Upper lobe of left lung (tissue), 4 donors: Measurements from ENCODE around the gene AS3MT.
"Not testable (repeated sequence)": the region's sequence is repeated elsewhere in the genome, so short reads cannot be mapped to it uniquely, and the experiment has no call there.

ENCODE experiments used
- POLR2A ChIP-seq, 4 donors: fragments of 450-650 bp; IDR thresholded peaks; one replicate each; pipeline ENCODE4 v1.5.1; 2016 to 2017; ENCODE audit warnings: antibody characterized with exemption in 4 of 4, mild to moderate bottlenecking in 2 of 4
- POLR2AphosphoS5 ChIP-seq, 2 donors: sonication (generic); formaldehyde crosslinking; IDR thresholded peaks; one replicate each; pipeline ENCODE4 v1.5.1; 2017; ENCODE audit warnings: antibody characterized with exemption in 2 of 2
- TF ChIP-seq, protein P1 (sequence below), 6 experiments: fragments of 450-650 bp in 4 of 6; fragments of 200-600 bp in 2 of 6; sonication (generic) in 2 of 6; IDR thresholded peaks; one replicate each; pipeline ENCODE4 v1.5.1; 2016 to 2019; ENCODE audit warnings: antibody characterized with exemption in 6 of 6

DNA sequence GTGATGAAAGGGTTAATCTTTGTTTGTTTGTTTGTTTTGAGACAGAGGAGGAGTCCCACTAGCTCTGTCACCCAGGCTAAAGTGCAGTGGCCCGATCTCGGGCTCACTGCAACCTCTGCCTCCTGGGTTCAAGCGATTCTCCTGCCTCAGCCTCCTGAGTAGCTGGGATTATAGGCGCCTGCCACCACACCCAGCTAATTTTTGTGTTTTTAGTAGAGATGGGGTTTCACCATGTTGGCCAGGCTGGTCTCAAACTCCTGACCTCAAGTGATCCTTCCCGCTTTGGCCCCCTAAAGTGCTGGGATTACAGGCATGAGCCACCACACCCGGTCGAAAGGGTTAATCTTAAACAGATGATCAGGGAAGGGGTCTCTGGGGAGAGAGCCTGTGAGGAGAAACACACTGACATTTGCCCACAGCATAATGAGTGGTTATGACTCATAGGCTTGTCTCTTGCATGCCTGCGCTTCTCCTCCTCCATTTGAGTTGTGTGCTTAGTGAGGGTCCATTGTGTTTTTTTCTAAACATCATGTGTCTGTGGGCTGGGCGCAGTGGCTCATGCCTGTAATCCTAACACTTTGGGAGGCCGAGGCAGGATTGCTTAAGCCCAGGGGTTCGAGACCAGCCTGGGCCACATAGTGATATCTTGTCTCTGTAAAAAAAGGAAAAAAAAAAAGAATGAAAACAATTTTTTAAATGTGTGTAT lies 13.4 kb upstream of the AS3MT start:
- not testable (repeated sequence) for TF ChIP-seq POLR2A, POLR2AphosphoS5 (IDR thresholded peaks at IDR 0.05)
- TF ChIP-seq, protein P1, sequence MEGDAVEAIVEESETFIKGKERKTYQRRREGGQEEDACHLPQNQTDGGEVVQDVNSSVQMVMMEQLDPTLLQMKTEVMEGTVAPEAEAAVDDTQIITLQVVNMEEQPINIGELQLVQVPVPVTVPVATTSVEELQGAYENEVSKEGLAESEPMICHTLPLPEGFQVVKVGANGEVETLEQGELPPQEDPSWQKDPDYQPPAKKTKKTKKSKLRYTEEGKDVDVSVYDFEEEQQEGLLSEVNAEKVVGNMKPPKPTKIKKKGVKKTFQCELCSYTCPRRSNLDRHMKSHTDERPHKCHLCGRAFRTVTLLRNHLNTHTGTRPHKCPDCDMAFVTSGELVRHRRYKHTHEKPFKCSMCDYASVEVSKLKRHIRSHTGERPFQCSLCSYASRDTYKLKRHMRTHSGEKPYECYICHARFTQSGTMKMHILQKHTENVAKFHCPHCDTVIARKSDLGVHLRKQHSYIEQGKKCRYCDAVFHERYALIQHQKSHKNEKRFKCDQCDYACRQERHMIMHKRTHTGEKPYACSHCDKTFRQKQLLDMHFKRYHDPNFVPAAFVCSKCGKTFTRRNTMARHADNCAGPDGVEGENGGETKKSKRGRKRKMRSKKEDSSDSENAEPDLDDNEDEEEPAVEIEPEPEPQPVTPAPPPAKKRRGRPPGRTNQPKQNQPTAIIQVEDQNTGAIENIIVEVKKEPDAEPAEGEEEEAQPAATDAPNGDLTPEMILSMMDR (IDR thresholded peaks at IDR 0.05): not testable (repeated sequence)
